Breast epithelium (tissue), 4 donors: Measurements from ENCODE around the gene PURA. TPM values are rescaled to one million over a fixed set of nuclear protein-coding genes. Genes with fewer than 3 reads are reported as not detected.

ENCODE experiments used
- DNase-seq, 2 donors: peaks; one replicate each; pipeline ENCODE4 v3.0.0-alpha.2; 2019; ENCODE audit warnings: low spot score in 2 of 2
- H3K27ac ChIP-seq, 2 donors: fragments of 200-600 bp; sonication (generic) in 1 of 2; one replicate each; pipeline ENCODE4 v1.5.1; 2016 to 2019; ENCODE audit warnings: mild to moderate bottlenecking in 1 of 2
- H3K27me3 ChIP-seq, 2 donors: fragments of 200-600 bp; sonication (generic) in 1 of 2; one replicate each; pipeline versions ENCODE4 v1.5.1 to v1.6.0; 2017 to 2019; ENCODE audit warnings: control low read depth in 1 of 2, mild to moderate bottlenecking in 1 of 2
- H3K36me3 ChIP-seq: fragments of 200-600 bp; one replicate; pipeline ENCODE4 v1.5.1; 2019
- H3K4me1 ChIP-seq, 2 donors: fragments of 200-600 bp; sonication (generic); one replicate each; pipeline ENCODE4 v1.5.1; 2016 to 2019; ENCODE audit warnings: control low read depth in 1 of 2
- H3K4me3 ChIP-seq, 3 donors: fragments of 200-600 bp; sonication (generic); 1 replicate in 2 of 3; 2 replicates in 1 of 3; pipeline ENCODE4 v1.5.1; 2016 to 2019; ENCODE audit warnings: mild to moderate bottlenecking in 3 of 3, moderate library complexity in 2 of 3
- H3K9me3 ChIP-seq, 2 donors: fragments of 200-600 bp; sonication (generic) in 1 of 2; one replicate each; pipeline ENCODE4 v1.5.1; 2016 to 2019; ENCODE audit warnings: control low read depth in 1 of 2
- CTCF ChIP-seq, 3 donors: fragments of 450-650 bp; IDR thresholded peaks; one replicate each; pipeline ENCODE4 v1.5.1; 2016 to 2017; ENCODE audit warnings: antibody characterized with exemption in 3 of 3, mild to moderate bottlenecking in 3 of 3, moderate library complexity in 3 of 3
- POLR2A ChIP-seq: fragments of 450-650 bp; IDR thresholded peaks from one replicate; pipeline ENCODE4 v1.6.1; 2016; ENCODE audit warnings: antibody characterized with exemption, mild to moderate bottlenecking, moderate library complexity
- POLR2AphosphoS5 ChIP-seq, 3 donors: sonication (generic); formaldehyde crosslinking; IDR thresholded peaks; one replicate each; pipeline ENCODE4 v1.6.1; 2017; ENCODE audit warnings: antibody characterized with exemption in 3 of 3
- intact Hi-C: fragments of 100-400 bp; cut with DNase I; formaldehyde crosslinking; loops from one replicate; pipeline ENCODE4 v1.15.1; 2023; ENCODE audit warnings: low total_unique reads
- total RNA-seq, 3 donors: library from RNA; depleted of rRNA; stranded (reverse); fragments of >200 nt; gene quantifications; one replicate each; pipeline ENCODE4 v1.1.0, GENCODE V29; 2016

The PURA gene
- 10 to 100 TPM; 27.9 to 33.8 (median 30.1) TPM for total RNA-seq

- H3K4me3 ChIP-seq = peak within 1 kb of the TSS; percentile 84 to 98 (median 88)
- no peaks in the 10 kb centered on the region for H3K27me3 ChIP-seq
- peak within 1 kb of the TSS; percentile 95 to 99 for H3K27ac ChIP-seq
- no peaks in the 10 kb centered on the region for H3K36me3 ChIP-seq
- H3K4me1 ChIP-seq = peaks cover 0 to 19% of the 10 kb centered on the region in 2 donors
- DNase-seq = peak; percentile 93 to 96
- intact Hi-C loops = no loop called here
- peak; percentile 14 to 81 (median 16) for TF ChIP-seq POLR2AphosphoS5 (IDR thresholded peaks at IDR 0.05)
- no peak for TF ChIP-seq CTCF (IDR thresholded peaks at IDR 0.05)
- TF ChIP-seq POLR2A = peak; percentile 30
- H3K9me3 ChIP-seq = no peaks in the 10 kb centered on the region
Measured at GRCh38 chr5:140113699-140114263, at the start of gene PURA. Gene PURA (plus strand): TSS chr5:140114109. CDS start chr5:140114182, 73 bp downstream.

- H3K4me3 ChIP-seq = no peak overlapping the region
- no peak overlapping the region for H3K27ac ChIP-seq
- H3K9me3 ChIP-seq = no peaks in the 10 kb centered on the region
- TF ChIP-seq POLR2A (no peak), CTCF (IDR thresholded peaks at IDR 0.05) (no peak), POLR2AphosphoS5 (IDR thresholded peaks at IDR 0.05) (no peak)
- no peak for DNase-seq
- no peaks in the 10 kb centered on the region for H3K27me3 ChIP-seq
- H3K36me3 ChIP-seq = no peaks in the 10 kb centered on the region
- intact Hi-C loops = no loop called here
- H3K4me1 ChIP-seq = no peaks in the 10 kb centered on the region
Measured at GRCh38 chr5:140072812-140073211, 41.1 kb upstream of the PURA start.

GRCh38 chr5:140073296-140073695 is 40.6 kb upstream of the PURA start:
- TF ChIP-seq POLR2AphosphoS5 (IDR thresholded peaks at IDR 0.05) = no peak
- peak; percentile 63 to 81 (median 74) for TF ChIP-seq CTCF (IDR thresholded peaks at IDR 0.05)
- intact Hi-C loops = no loop called here
- DNase-seq = no peak
- H3K36me3 ChIP-seq = no peaks in the 10 kb centered on the region
- H3K4me3 ChIP-seq = no peak overlapping the region
- no peaks in the 10 kb centered on the region for H3K9me3 ChIP-seq
- no peaks in the 10 kb centered on the region for H3K4me1 ChIP-seq
- H3K27me3 ChIP-seq = no peaks in the 10 kb centered on the region
- no peak overlapping the region for H3K27ac ChIP-seq

- H3K9me3 ChIP-seq = no peaks in the 10 kb centered on the region
- H3K27ac ChIP-seq = no peak overlapping the region
- no peaks in the 10 kb centered on the region for H3K27me3 ChIP-seq
- no peak overlapping the region for H3K4me3 ChIP-seq
- intact Hi-C loops = loop anchor here (5.0 kb wide), 1 partner anchor 77 kb away; no protein-coding TSS in a partner anchor
- TF ChIP-seq POLR2AphosphoS5 (IDR thresholded peaks at IDR 0.05) (no peak), POLR2A (no peak), CTCF (IDR thresholded peaks at IDR 0.05) (no peak)
- no peaks in the 10 kb centered on the region for H3K36me3 ChIP-seq
- DNase-seq = no peak
- no peaks in the 10 kb centered on the region for H3K4me1 ChIP-seq
Measured at GRCh38 chr5:140075371-140075770, 38.5 kb upstream of the PURA start.

GRCh38 chr5:140076142-140076541 is 37.8 kb upstream of the PURA start:
- Histone ChIP-seq H3K9me3 (no peaks in the 10 kb centered on the region), H3K4me1 (no peaks in the 10 kb centered on the region), H3K4me3 (no peak overlapping the region), H3K27ac (no peak overlapping the region), H3K27me3 (no peaks in the 10 kb centered on the region), H3K36me3 (no peaks in the 10 kb centered on the region)
- no peak for DNase-seq
- no peak for TF ChIP-seq CTCF (IDR thresholded peaks at IDR 0.05)
- intact Hi-C loops = loop anchor here (5.0 kb wide), 1 partner anchor 76 kb away; no protein-coding TSS in a partner anchor
